Activated T-helper 1 cell treated with Interleukin-2 at 50 U/mL for 16 hours (primary cell): ENCODE measurements around the gene FOXD2.
"Not testable (repeated sequence)": the region's sequence is repeated elsewhere in the genome, so short reads cannot be mapped to it uniquely, and the experiment has no call there.

Experiments used
- DNase-seq: peaks from one replicate; pipeline ENCODE4 v3.0.0-alpha.2; 2020; ENCODE audit warnings: low read depth

FOXD2 gene

GRCh38 chr1:47440599-47441081 lies 2.8 kb downstream of the FOXD2 start:
- DNase-seq, result no peak

GRCh38 chr1:47441450-47442106 lies 3.7 kb downstream of the FOXD2 start:
- no peak for DNase-seq

GRCh38 chr1:47442202-47442601 lies 4.4 kb downstream of the FOXD2 start:
- DNase-seq, result no peak

DNA sequence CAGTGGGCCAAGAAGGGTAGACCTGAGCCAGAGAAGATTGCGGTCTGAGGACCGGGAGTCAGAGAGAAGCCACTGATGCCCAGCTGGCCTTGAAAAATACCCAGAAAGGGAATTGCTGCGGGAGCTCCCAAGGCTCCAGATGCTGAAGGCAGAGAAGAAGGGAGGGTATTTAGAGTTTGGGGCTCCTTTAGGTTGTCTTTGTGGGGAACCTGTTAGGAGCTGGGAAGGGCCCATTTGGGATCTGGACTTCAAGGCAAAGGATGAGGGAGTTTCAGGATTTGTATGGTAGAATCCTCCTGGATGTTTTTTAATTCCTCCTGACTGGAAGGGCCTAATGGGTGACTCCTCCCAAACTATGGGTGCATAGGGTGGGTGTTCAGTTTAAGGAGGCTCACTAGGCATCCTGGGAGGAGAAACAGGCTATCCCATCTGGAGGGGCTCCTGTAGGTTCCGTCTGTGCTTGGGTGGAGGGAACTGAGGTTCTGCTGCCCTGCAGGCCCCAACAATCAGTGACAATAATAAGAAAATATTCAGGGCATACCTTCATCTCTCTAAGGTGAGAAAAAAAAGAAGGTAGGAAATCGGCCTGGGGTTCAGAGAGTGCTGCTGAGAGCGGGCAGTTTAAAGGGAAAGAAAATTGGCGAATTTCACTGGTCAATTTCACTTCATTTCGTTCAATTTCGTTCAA lies 5.1 kb downstream of the FOXD2 start:
- DNase-seq, result no peak

GRCh38 chr1:47443530-47444296 lies 5.9 kb downstream of the FOXD2 start:
- DNase-seq, result no peak

DNA sequence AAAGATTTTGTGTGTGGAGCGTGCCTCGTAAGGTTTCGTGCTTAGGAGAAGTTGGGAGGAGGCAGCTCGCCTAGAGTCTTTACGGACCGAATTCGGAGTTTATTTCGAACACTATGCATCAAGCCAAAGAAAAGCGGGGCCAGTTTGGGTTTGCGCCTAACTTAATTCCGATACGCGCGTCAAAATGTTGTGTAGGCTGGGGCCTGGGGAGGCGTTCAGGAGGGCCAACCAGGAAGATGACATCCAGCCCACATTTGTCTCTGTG lies 6.4 kb downstream of the FOXD2 start:
- DNase-seq, result no peak

DNA sequence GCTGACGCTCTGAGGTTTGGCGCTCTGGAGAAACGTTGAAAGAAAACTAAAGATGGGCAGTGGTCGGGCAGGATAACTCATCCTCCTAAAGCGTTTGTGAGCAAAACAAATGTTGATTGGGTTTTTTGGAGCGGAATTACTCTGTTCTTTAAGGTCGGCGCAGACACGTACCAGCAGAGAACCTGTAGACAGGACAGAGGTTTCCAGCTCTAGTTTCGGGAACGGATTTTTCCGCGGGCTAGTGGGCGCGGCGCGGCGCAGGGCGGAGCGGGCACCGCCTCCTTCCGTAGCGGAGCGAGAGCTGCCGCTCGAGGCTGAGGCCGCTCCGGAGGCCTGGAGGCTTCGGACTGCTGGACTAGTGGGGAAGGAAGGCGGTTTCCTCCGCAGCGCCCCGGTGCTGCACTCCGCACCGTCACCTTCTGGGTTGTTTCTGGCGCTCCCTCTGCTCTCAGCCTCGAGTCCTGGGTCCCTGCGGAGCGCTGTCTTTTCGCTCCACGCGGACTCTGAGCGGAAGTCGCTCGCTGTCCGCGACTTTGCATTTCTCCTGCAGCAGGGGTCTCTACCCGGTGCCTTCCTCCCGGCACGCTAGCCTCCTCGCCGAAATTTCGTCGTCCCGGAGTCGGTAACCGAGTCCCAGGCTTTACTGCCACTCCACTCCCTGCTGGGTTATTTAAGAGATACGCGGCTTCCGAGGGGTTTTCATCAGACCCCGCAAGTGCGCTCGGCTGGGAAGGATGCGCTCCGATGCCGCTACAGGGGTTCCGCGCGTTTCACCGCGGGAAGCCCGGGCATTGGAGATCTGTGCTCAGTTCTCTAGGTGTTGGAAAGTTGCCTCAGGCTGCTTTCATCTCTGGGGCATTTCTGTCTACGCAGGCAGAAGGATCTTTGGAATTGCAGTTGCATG lies 7.0 kb downstream of the FOXD2 start:
- no peak for DNase-seq

DNA sequence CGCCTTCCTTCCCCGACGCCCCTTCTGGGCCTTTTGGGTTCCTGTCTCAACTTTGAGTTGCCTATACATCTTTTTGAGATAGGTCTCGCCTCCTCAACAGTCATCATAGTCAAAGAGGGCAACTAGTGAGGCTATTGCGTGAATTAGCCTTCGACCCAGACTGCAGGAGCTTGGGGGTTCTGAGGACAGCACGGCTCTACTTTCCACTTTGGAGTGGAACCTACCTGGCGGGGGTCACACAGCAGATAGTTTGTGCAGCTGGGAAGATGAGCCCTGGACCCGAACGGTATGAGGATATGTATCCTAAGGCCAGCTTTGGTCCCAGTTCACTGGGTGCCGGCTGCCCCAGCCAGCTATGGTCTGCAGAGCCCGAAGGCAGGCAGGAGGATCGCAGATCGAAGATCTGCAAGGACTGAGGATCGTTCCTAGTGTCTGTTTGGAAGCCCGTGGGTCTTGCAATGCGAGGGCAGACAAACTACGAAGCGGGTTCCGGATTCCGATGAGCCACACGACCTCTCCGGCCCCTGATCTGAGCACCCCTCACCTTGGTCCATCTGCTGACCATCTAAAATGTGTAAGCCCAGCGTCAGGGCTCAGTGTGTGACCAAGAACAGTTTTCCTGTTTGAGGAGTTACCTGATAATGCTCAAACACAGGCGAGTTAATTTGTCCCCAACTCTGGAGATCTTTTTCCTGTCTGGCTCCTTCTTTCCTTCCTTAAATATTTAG lies 8.1 kb downstream of the FOXD2 start:
- no peak for DNase-seq

DNA sequence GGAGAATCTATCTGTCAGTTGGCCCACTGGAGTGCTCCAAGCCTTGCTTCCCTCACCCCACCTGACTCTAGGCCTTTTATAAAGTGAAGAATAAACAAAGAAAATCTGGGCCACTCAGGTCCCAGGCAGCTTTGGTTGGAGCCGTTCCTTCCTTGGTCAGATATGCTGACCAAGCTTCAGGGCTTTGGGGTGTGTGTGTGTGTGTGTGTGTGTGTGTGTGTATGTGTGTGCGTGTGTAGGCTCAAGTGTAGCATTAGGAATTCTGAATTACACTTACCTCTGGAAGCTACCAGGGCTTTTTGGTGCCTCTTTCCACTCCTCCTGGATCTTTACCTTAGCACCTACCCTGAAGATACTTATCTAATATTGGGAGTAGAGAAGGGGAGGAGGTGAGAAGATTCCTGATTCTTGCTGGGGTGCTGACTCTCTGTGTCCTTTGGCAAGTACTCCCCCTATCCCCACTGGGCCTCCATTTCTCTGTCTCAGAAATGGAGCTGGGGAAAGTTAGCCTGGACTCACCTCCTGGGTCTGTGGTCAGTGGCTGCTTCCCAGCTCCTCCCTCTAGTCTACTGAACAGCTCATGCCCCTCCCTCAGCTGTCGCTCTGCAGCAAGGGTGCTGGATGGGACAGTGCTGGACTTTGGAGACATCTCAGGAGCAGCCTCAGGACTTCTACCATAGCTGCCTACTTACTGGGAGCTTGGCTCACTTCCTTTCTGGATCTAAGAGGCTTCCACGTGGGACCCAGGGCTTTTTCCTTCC lies 10.8 kb downstream of the FOXD2 start:
- no peak for DNase-seq

GRCh38 chr1:47449822-47450552 lies 12.1 kb downstream of the FOXD2 start:
- DNase-seq, result no peak

DNA sequence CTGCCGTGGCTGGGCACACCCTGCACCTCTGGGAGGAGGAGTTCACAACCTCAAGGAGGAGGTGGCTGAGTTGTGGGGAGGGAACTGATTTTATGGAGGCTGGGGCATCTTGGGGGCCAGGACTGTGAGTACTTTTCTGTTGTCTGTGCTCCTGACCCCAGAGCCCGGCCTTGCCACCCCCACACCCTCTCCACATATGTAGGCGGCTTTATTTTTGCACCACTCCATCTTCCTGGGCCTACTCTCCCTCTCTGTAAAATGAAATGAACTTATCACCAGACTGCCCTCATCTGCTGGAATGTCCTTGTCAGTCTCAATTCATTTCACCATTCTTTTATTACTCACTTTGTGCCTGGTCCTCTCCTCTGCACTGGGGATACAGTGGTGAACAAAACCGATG lies 12.8 kb downstream of the FOXD2 start:
- DNase-seq, result no peak

DNA sequence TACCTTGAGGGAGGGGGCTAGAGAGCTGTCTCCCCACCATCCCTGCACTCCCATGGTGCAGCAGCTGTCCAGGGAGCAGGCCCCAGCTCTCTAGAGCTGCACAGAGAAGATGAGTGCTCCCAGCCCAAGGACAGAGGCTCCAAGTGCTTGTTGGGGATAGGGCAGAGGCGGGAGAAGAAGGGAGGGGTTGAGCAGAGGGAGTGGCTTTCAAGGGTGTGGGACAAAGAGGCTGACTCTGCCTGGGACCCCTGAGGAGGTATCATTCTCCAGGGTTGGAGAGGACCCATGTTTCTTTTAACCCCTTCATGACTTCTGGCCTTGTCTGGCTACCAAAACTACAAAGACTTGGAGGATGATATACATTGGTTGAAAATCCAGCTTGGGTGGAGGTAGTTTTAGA lies 14.6 kb downstream of the FOXD2 start:
- DNase-seq, result no peak

DNA sequence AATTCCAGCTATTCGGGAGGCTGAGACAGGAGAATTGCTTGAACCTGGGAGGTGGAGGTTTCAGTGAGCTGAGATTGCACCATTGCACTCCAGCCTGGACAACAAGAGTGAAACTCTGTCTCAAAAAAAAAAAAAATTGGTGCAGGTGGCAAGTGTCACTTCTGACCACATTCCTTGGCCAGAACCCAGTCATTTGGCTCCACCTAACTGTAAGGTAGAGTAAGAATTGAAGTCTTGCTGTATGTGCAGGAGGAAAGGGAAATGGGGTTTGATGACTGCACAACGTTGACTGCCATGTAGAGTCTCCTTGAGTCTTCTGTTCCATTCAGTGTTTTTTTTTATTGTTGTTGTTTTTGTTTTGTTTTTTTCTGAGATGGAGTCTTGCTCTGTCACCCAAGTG lies 16.1 kb downstream of the FOXD2 start:
- DNase-seq, result not testable (repeated sequence)

DNA sequence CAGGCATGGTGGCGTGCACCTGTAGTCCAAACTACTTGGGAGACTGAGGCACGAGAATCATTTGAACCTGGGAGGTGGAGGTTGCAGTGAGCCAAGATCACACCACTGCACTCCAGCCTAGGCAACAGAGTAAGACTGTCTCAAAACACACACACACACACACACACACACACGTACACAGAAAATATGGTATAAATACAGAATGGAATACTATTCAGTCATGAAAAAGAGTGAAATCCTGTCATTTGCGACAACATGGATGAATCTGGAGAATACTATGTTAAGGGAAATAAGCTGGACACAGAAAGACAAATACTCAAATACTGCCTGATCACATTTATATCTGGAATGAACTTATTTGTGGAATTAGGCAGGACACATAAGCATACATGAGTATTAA lies 18.4 kb downstream of the FOXD2 start:
- DNase-seq, result no peak

DNA sequence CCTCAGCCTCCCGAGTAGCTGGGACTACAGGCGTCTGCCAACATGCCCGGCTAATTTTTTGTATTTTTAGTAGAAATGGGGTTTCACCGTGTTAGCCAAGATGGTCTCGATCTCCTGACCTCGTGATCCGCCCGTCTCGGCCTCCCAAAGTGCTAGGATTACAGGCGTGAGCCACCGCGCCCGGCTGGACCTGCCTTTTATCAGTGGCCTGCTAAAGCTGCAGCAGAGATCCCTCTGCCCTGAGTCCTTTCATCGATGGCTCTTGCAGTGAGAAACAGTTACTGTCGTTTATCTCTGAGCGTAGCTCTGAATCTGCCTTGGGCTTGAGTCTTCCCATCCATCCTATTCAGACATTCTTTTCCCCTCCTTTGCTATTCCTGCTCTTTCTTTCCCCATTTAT lies 19.7 kb downstream of the FOXD2 start:
- not testable (repeated sequence) for DNase-seq

DNA sequence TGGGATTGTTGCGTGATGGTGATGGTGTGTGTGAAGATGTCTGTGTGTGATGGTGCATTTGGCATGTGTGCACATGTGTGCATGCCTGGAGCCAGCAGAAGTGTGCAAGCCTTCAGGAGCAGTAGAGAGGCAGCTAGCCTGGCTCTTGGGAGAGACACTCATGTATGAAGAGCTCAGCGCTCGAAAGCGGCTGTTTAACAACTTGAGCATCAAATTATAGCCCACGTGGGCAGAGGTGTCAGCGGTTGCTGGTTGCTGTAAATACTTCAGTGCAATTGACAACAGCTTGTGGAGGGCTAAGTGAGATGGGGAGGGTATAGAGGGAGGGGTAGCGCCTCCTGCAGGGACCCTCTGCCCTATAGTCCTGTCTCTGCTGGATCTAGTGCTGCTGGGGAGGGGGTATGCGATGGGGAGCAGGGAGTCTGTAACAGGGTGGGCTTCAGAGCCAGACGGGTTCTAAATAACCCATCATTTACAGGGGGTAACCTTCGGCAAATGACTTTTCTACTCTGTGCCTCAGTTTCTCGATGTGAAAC lies 21.5 kb downstream of the FOXD2 start:
- no peak for DNase-seq

- no peak for DNase-seq
Measured at GRCh38 chr1:47460040-47460439, 22.2 kb downstream of the FOXD2 start.

GRCh38 chr1:47460456-47460855 lies 22.6 kb downstream of the FOXD2 start:
- DNase-seq, result no peak

GRCh38 chr1:47465605-47466004 lies 27.8 kb downstream of the FOXD2 start:
- no peak for DNase-seq
